Neural crest cell (in vitro differentiated cells): ENCODE results near the gene RUNX2. TPM values are rescaled to one million over a fixed set of nuclear protein-coding genes. Genes with fewer than 3 reads are reported as not detected.
A peak's percentile ranks its signal among the peaks of the same experiment; 100 is the strongest.

ENCODE experiments used
- DNase-seq: peaks from one replicate; pipeline ENCODE4 v3.0.0; 2021; ENCODE audit warnings: low read depth, mixed read lengths, low spot score
- H3K27ac Mint-ChIP-seq: one replicate; pipeline ENCODE4 v1.8.0; 2021; ENCODE audit warnings: mild to moderate bottlenecking, mixed read lengths; ENCODE audit not compliant: unreplicated experiment
- H3K27me3 Mint-ChIP-seq: 2 replicates; pipeline ENCODE4 v1.8.0; 2021; ENCODE audit warnings: low read depth, mild to moderate bottlenecking, mixed read lengths
- H3K36me3 Mint-ChIP-seq: 2 replicates; pipeline ENCODE4 v1.8.0; 2021; ENCODE audit warnings: low read depth, mild to moderate bottlenecking, mixed read lengths
- H3K4me1 Mint-ChIP-seq: 2 replicates; pipeline ENCODE4 v1.8.0; 2021; ENCODE audit warnings: mixed read lengths
- H3K4me3 Mint-ChIP-seq: one replicate; pipeline ENCODE4 v1.8.0; 2021; ENCODE audit warnings: mild to moderate bottlenecking, mixed read lengths
- H3K9me3 Mint-ChIP-seq: 2 replicates; pipeline ENCODE4 v1.8.0; 2021; ENCODE audit warnings: mixed read lengths
- total RNA-seq: library from RNA; stranded (reverse); gene quantifications from 2 replicates; pipeline ENCODE4 v1.2.1, GENCODE V29; 2021
- TF ChIP-seq, protein P1 (sequence below): fragments of 200-600 bp; sonication (generic); conservative IDR thresholded peaks from 2 replicates; pipeline ENCODE4 v1.5.0; 2021; ENCODE audit warnings: antibody characterized with exemption, mild to moderate bottlenecking

The RUNX2 gene
- total RNA-seq, 1 donor from 2014 or later = 0.16 TPM

DNA sequence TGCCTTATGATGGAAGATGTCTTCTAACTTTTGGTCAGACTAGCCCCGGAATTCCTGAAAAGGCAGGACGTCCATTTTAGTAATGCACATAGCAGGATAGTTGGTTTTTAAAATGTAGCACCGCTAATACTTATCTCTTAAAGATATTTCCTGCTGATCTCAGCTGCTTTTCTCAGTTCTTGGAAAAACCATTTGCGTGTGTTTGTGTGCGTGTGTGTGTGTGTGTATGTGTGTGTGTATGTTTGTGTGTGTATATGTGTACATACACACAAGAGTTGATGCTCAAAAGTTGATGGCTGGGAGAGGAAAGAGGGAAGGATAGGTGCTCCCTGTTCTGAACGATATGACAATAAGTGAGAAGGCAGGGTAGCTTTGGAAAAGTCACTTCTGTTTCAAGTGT, 111.3 kb downstream of the RUNX2 start:
- Mint-ChIP-seq H3K36me3 (no peaks in the 10 kb centered on the region), H3K27ac (peak overlapping the region; percentile 78), H3K4me3 (no peak overlapping the region), H3K9me3 (no peaks in the 10 kb centered on the region), H3K4me1 (peaks cover 16% of the 10 kb centered on the region), H3K27me3 (no peaks in the 10 kb centered on the region)
- DNase-seq = no peak
- TF ChIP-seq, protein P1, sequence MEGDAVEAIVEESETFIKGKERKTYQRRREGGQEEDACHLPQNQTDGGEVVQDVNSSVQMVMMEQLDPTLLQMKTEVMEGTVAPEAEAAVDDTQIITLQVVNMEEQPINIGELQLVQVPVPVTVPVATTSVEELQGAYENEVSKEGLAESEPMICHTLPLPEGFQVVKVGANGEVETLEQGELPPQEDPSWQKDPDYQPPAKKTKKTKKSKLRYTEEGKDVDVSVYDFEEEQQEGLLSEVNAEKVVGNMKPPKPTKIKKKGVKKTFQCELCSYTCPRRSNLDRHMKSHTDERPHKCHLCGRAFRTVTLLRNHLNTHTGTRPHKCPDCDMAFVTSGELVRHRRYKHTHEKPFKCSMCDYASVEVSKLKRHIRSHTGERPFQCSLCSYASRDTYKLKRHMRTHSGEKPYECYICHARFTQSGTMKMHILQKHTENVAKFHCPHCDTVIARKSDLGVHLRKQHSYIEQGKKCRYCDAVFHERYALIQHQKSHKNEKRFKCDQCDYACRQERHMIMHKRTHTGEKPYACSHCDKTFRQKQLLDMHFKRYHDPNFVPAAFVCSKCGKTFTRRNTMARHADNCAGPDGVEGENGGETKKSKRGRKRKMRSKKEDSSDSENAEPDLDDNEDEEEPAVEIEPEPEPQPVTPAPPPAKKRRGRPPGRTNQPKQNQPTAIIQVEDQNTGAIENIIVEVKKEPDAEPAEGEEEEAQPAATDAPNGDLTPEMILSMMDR = no peak

DNA sequence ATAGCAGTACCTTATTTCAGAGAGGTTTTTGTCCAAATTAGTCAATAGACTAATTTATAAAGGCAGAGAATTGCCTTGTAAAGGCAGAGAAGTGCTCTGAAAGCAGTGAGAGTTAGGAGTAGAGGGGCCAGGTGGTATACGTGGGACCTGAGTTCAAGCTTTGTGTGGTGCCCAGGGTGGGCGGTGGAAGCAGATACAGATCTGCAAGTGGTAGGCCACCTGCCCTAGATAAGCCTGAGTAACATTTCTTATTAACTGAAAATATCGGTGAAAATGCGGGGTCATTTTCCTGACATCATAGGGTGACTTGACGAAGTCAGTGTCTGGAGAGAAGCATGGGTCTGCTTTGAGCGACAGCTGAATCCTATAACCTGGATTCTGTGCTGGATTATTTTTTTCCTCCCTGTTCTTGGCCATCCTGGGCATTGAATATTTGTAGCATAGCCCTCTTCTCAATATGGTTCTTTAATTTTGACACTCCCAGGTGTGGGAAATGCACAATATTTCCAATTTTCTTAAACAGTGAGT, 111.8 kb downstream of the RUNX2 start:
- H3K4me1 Mint-ChIP-seq = peaks cover 16% of the 10 kb centered on the region
- no peak for DNase-seq
- no peaks in the 10 kb centered on the region for H3K27me3 Mint-ChIP-seq
- TF ChIP-seq, protein P1 = no peak
- H3K27ac Mint-ChIP-seq = no peak overlapping the region
- no peaks in the 10 kb centered on the region for H3K9me3 Mint-ChIP-seq
- H3K36me3 Mint-ChIP-seq = no peaks in the 10 kb centered on the region
- H3K4me3 Mint-ChIP-seq = no peak overlapping the region

DNA sequence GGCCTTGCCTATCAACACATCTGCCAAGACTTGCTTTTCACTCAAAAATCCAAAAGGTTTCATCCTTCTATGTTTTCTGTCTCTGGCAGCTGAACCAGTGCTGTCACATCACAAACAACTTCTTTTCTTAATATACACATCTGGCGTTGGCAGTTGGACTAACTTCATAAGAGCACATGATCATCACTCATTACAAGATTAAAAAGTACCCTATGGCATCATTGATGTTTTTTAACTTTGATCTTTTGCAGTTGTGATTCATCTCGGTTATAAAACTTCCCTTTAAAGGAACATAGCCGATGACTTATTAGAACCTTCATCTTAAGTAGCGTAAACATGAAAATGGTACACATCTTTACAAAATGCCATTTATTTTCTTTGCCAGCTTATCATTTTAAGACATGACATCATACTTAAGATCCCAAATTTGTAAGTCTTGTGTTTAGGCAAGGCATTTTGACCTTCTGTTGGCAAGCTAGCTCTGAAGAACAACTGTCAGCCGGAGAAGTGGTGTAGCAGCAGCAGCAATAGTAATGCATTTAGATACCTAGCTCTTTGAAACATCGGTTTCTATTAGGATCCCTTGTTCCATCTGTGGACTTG, 113.8 kb downstream of the RUNX2 start:
- DNase-seq = no peak
- TF ChIP-seq, protein P1 = no peak
- no peaks in the 10 kb centered on the region for H3K9me3 Mint-ChIP-seq
- no peak overlapping the region for H3K27ac Mint-ChIP-seq
- peaks cover 20% of the 10 kb centered on the region for H3K4me1 Mint-ChIP-seq
- H3K4me3 Mint-ChIP-seq = no peak overlapping the region
- H3K27me3 Mint-ChIP-seq = no peaks in the 10 kb centered on the region
- H3K36me3 Mint-ChIP-seq = no peaks in the 10 kb centered on the region

DNA sequence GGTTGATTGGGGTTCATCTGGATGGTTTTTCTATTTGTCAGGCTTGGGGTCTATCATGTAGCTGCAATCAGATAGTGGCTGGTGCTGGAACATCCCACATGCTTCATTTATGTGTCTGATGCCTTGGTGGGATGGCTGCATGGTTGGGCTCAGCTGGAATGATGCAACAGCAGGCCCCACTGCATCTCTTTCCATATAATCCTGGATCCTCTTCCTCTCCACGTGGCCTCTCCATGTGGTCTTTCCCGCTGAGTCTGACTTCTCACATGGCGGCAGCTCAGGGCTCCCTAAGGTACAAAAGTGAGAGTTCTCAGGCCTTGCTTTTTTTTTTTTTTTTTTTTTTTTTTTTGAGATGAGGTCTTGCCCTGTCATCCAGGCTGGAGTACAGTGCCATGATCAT, 114.6 kb downstream of the RUNX2 start:
- TF ChIP-seq, protein P1 = no peak
- Mint-ChIP-seq H3K27ac (no peak overlapping the region), H3K9me3 (no peaks in the 10 kb centered on the region), H3K4me3 (no peak overlapping the region), H3K36me3 (no peaks in the 10 kb centered on the region), H3K27me3 (no peaks in the 10 kb centered on the region), H3K4me1 (peaks cover 14% of the 10 kb centered on the region)
- no peak for DNase-seq

DNA sequence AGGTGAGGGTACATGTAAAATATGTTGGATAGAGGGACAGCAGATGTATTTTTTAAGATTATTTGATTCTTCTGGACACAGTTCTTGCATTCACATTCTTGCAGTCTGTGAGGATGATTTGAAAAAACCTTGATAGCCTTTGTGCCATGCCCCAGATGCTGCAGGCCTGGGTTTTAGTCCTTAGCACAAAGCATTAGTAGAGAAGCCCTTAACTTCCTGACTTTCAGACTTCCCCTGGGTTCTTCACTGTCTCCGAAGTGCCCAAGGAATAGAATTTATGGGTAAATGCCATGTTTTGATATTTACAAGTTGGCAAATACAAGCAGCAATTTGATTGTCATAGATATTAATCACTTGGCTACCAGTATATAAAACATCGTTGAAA, 117.2 kb downstream of the RUNX2 start:
- Mint-ChIP-seq H3K4me1 (peaks cover 15% of the 10 kb centered on the region), H3K36me3 (no peaks in the 10 kb centered on the region), H3K4me3 (no peak overlapping the region), H3K27me3 (no peaks in the 10 kb centered on the region), H3K27ac (no peak overlapping the region), H3K9me3 (no peaks in the 10 kb centered on the region)
- DNase-seq = no peak
- TF ChIP-seq, protein P1 = no peak
